NCI-H128 (cell line): Measurements from ENCODE around the gene CENPF.

Source experiments
- DNase-seq: peaks from one replicate; lab custom pipeline; 2025; ENCODE audit not compliant: unreplicated experiment; lab: John Stamatoyannopoulos, UW

CENPF gene

DNA sequence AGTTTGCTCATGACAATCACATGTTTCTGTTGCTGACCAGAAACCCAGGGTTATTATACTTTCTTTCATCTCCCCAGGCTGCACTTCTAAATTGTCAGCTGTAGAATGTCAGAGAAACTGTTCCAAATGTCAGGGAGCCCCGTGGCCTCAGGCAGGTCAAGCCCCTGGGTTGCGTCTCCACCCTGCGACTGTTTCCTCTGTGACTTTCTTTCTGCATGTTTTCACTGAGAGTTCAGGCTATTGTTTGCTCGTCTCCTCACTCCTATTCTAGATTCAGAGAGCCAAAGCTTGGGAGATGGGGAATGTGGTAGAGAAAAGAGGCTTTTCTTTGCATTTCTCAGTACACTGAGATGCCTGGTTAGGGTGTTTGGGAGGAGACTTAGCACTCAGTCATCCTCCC, 97.4 kb downstream of the CENPF start:
- no peak for DNase-seq

DNA sequence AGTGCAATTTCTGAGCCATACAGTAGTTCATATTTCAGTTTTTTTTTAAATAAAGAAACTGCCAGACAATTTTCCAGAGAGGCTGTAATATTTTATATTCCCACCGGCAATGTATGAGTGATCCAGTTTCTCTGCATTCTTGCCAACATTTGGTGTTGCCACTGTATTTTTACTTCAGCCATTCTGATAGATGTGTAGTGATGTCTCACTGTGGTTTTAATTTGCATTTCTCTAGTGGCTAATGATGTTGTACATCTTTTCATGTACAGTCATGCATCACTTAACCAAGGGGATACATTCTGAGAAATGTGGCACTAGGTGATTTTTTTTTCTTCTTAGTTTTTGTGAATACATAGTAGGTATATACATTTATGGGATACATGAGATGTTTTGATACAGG, 99.6 kb downstream of the CENPF start:
- DNase-seq = no peak

DNA sequence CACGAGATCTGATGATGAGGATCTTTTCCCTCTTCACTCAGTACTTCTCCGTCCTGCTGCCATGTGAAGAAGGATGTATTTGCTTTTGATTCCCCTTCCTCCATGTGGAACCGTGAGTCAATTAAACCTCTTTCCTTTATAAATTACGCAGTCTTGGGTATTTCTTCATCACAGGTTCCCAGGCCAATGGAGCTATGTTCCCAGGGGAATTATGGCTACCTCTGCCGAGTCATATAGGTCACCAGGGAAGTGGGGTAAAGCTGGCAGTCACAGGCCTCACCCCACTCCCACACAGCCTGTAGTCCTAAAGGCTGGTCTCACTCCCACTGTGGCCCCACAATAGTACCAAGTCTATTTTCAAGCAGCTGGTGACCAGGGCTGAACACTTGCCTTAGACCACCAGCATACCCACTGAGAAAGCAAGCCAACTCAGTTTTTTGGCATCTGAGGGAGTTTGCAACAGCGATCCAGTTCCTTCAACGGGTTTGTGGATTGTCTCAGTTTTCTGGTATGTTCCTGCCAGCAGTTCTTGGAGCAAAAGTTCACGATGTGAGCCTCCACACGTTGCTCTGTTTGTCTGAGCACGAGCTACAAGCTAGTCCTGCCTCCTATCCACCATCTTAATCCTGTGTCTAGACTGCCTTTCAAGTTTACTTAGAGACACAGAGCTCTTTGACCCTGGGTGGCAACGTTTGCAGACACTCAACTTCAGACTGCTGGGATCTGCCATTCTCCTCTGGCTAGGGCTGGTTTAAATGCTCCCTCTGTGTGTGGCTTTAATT, 104.5 kb downstream of the CENPF start:
- DNase-seq = no peak

DNA sequence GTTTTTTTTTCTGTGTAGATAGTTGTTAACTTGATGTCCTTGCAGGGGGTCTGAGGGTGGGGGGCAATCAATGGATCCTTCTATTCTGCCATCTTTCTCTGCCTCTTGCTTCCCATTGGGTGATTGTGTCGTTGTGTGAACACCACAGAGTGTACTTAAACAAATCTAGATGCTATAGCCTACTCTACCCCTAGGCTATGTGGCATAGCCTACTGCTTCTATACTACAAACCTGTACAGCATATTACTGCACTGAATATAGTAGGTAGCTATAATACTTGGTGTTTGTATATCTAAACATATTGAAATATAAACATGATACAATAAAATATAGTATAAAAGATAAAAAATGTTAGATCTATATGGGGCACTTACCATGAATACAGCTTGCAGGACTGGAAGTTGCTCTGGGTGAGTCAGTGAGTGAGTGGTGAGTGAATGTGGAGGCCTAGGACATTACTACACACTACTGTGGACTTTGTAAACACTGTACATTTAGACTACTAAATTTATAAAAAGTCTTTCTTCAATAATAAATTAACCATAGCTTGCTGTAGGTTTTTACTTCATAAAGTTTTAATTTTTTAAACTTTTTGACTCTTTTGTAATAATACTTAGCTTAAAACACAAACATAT, 105.4 kb downstream of the CENPF start:
- no peak for DNase-seq

DNA sequence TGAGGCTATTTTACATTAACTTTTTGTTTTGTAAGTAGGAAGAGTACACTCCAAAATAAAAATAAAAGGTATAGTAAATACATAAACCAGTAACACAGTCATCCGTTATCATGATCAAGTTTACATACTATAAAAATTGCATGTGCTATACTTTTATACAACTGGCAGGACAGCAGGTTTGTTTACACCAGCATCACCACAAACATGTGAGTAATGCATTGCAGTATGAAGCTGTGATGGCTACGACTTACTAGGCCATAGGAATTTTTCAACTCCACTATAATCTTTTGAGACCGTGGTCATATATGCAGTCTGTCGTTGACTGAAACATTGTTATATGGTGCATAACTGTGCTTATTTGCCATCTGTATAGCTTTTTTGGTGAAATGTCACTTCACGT, 106.2 kb downstream of the CENPF start:
- DNase-seq = no peak

DNA sequence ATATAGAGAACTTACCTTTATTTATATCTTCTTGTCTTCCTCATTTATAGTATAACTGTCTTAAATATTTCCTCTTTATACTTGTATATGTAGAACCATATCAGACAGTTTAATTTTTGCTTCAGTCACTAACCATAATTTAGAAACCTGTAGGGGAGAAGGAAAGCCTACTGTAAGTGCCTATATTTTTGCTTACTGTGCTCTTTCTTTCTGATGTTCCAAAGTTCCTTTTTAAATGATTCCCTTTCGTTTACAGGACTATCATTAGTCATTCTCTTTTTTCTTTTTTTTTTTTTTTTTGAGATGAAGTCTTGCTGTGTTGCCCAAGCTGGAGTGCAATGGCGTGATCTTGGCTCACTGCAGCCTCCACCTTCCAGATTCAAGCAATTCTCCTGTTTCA, 109.7 kb downstream of the CENPF start:
- no peak for DNase-seq
